HG03103 (cell line): ENCODE measurements around the gene CHN2.

ENCODE experiments used
- ATAC-seq: cut with Tn5 transposase; IDR thresholded peaks from one replicate; pipeline ENCODE4 v1.9.1; 2021; ENCODE audit warnings: low read depth; ENCODE audit not compliant: unreplicated experiment

Gene CHN2

DNA sequence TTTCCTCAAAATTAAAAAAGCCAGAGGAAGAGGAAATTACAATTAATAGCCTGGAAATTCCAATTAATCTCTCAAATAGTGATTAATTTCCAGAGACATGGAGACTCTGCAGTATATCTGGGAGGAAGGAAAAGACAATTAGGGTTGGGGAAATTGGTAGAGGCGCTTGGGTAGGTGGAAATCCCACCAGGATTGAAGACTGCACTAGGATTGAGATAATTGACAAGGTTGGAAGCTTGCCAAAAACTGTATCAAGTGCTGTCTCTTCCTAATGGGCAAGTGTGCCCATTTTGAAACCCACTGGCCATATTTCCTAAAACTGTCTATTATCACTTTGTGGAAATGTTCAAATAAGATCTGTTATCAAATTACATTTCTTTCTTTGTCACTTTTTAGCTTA lies 21.6 kb downstream of the CHN2 start:
- no peak for ATAC-seq

DNA sequence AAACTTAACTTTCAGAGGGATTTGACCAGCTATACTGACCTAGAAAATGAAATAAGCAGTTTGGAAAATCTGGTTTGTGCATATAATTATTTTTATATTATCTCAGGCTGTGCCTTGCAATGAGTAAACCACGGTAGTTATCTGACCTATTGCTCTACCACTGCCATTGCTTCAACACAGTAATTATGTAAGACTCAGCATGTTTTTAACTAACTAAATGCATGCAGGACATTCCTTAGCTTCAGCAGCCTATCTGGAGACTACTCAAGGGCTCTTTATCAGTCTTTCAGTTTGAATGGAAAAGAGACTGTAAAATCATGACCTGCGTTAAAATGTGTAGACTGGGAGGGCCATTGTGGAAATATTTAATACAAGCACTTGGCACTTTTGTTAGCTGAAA lies 22.5 kb downstream of the CHN2 start:
- no peak for ATAC-seq

- no peak for ATAC-seq
Measured at GRCh38 chr7:29224726-29225125, 30.2 kb downstream of the CHN2 start.

DNA sequence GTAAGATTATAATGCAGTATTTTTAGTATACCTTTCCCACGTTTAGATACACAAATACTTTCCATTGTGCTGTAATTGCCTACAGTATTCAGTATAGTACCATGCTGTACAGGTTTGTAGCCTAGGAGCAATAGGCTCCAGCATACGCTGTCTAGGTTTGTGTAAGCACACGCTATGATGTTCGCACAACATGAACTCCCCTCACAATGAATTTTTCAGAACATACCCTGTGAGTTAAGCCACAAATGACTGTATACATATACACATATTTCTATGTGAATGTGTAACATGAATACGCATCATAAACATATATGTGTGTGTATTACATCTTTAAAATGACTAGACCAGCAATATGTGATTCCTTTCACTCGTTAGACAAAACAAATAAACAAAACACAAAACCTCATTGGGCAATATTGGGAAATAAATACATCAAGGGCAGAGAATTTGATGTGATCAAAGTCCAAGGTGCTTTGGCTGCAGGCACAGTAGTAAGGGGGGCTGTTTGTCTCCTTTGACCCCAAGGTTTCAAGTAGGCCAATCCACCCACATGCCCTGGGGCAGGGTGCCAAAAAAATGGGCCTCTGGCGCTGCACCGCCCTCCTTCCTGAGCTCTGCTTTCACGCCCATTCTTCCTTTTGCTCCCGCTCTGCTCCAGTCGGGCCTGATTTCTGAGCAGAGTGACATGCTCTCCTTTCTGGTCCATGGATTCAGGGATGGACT lies 33.9 kb downstream of the CHN2 start:
- no peak for ATAC-seq

DNA sequence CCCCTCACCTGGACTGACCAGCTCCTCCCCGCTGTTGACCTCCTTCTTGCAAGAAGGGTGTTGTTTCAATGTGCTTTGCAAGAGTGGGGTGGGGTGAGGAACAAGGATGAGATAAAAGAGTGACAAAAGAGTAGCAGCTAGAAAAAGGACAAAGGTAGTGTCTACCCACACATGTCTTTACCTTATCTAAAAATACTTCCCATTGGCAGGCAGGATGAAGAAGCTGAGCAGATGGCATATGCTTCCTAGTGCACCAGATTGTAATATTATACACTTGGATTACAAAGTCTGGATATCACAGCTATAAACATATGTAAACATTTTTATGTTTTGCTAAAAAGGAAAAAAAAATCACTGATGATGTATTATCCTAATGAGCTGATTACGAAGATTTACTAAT lies 34.5 kb downstream of the CHN2 start:
- no peak for ATAC-seq

GRCh38 chr7:29229946-29230345 lies 35.4 kb downstream of the CHN2 start:
- no peak for ATAC-seq

- ATAC-seq, result no peak
Measured at GRCh38 chr7:29230871-29231345, 36.3 kb downstream of the CHN2 start.

DNA sequence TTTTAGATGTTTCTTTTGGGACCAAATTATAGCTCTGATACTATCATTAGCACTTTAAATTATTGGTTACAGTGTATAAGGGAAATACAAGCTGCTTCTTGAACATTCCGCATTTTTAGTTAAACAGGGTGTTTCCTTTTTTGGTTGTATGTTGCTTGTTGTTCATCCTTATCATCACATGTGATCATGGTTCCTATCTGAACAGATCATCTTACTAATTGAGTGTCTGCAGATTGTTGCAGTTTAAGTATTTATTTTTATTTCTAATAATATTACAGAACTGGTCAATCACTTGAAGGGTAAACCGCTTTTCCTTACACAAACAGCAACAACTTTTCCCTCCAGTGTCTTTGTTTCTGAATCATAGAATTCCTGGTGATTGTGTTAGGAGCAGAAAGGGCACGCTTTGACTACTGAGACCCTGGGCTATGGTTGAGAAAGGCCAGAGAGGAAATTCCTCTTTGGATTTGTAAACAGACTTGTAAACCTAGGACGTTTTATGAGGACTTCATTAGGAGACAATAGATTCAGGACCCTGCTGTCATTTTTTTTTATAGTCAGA lies 37.2 kb downstream of the CHN2 start:
- ATAC-seq, result no peak

DNA sequence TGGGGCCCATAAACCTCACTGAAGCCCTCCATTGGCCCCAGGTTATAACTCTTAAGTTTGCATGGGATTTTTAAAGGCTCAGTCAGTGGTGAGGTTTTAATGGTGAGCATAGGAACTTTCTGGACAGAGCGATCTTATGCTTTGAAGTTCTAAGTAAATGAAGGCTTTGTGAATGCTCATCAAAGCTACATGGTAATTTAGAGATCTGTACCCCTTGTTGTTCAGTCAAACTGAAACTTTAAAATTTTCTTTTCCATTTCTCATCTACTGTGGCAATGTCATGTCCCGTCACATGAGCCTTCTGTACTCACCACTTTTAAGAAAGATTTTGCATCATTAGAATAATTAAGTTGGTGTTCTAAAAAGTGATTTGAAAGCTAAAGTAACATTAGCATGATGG lies 39.9 kb downstream of the CHN2 start:
- no peak for ATAC-seq

DNA sequence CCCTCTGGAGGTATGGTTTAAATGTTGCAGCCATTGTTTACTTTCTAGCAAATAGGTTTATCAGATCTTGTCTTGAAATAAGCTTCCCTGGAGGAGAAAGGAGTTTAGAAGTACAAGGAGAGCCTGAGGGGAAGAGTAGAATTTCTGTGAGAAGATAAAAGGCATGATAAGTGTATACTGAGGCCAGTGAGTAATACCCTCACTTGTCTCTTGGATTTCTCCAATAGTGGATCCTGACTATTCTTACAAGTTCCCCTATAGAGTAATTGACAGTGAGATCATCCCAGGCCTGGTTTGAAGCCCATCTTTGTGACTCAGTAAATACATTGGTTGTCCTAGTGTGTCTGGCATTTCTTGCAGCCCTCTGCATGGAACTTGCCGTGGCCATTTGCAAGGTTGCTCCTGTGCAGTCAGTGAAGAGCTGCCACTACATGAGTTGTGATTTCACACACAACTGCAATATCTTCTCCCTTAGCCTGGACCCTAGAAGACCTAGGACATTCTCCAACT lies 41.6 kb downstream of the CHN2 start:
- ATAC-seq, result no peak

DNA sequence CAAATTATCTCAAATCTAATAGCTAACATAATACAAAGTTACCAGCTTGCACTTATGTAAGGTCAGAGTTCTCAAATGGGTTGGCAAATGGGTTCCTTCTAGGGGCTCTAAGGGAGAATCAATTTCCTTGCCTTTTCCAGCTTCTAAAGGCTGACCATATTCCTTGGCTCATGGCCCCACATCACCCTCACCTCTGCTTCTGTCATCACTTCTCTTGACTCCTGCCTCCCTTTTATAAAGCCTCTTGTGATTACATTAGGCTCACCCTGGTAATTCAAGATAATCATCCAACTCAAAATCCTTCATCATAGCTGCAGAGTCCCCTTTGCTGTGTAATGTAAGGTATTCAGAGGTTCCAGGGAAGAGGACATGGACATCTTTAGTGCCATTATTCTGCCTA lies 42.1 kb downstream of the CHN2 start:
- no peak for ATAC-seq

- no peak for ATAC-seq
Measured at GRCh38 chr7:29237489-29237888, 42.9 kb downstream of the CHN2 start.

- no peak for ATAC-seq
Measured at GRCh38 chr7:29239638-29240037, 45.1 kb downstream of the CHN2 start.

DNA sequence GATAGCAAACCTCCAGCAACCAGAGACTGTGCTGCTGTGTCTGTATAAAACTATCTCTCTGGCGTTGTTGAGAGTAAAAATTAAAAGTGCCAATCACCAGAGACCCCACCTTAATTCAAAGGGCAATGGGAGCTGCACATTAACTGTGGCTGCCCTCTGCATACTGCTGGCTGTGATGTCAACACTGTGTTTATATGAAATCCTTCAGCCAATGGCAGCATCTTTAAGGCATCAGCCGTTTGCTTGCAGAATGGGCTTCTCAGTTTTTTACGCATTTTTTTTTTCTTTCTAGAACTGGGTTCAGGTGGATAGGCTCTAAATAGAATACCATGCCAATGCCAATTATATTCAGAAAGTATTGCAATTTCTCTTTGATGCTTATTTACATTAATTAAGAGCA lies 47.7 kb downstream of the CHN2 start:
- ATAC-seq, result no peak

DNA sequence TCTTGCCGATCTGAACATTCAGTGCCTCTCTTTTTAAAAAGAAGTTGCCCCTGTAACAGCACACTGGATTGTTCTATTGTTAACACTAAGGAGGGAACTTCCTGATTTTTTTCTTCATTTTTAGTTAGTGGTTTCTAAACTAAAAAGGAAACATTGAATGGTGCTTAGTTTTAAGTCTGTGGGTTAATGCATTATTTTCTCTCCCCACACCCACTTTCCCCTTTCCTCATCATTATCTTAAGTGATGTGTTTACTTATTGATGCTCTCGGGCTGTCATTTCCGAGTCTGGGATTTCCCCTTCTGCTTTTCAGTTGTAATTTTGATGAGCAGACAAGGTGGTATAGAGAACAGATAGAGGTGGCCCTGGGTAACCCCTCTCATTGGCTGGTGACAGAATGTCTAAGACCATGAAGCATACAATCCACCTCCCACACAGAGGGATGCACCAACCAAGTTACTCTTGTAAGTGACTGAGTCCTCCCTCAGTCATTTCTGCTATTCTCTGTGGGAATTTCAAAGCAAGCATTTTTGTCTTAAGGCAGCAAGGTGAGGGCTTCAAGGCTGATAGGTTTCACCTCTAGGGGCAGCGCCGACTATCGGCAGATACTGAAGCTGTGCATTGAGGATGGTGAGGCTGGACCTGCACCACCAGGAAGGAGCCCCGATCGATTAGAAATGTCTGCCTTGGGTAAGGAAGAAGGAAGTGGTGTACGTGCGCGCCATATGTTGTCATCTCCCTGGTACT lies 49.5 kb downstream of the CHN2 start:
- ATAC-seq, result no peak

GRCh38 chr7:29247224-29247962 lies 52.8 kb downstream of the CHN2 start:
- ATAC-seq, result no peak

DNA sequence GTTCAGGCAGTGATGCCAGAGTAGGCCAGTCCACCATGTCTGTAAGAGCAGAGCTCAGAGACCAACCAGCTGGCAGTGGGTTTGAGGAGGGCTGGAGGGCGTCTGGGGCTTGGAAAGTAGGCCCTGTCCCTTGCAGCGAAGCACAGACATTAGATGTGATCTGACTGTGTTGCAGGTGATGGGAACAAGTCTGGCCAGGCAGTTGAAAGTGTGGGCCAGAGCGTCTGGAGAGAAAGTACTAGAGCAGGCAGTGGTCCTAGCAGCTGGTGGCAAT lies 53.3 kb downstream of the CHN2 start:
- no peak for ATAC-seq

DNA sequence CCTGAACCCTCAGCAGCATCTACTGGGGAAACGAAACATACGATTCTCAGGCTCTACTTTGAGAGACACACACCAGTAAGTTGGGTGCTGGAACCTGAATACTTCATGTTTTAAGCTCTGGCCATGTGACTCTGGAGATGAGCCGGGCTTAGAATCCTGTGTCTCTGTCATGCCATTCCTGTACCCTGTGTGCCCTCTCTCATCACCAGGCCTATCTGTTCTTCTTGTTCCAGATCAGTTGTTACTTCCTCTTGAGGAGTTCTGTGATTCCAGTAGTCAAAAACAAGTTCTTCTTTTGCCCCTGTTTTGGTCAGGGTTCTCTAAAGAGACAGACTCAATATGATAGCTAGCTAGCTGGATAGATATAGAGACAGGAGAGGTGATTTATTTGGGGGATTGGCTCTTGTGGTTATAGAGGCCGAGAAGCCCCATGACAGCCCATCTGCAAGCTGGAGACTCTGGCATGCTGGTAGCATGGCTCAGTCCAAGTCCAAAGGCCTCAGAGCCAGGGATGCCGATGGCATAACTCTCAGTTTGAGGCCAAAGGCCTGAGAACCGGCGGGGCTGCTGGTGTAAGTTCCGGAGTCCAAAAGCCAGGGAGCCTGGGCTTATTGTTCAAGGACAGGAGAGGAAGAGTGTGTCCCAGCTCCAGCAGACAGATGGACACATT lies 54.3 kb downstream of the CHN2 start:
- no peak for ATAC-seq

DNA sequence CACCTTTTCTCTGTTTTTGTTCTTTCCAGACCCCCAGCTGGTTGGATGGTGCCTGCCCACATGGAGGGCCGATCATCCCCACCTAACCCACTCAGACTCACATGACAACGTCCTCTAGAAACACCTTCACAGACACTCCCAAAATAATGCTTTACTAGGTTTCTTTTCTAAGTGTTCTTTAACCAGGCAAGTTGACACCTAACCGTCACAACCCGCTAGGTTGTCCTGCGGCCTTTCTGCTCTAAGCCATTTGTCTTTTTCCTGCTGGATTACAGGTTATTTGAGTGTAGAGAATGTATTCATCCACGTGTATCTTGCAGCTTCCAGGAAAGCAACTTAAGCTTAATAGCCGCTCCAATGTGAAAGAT lies 54.8 kb downstream of the CHN2 start:
- no peak for ATAC-seq

- no peak for ATAC-seq
Measured at GRCh38 chr7:29249860-29250259, 55.3 kb downstream of the CHN2 start.

DNA sequence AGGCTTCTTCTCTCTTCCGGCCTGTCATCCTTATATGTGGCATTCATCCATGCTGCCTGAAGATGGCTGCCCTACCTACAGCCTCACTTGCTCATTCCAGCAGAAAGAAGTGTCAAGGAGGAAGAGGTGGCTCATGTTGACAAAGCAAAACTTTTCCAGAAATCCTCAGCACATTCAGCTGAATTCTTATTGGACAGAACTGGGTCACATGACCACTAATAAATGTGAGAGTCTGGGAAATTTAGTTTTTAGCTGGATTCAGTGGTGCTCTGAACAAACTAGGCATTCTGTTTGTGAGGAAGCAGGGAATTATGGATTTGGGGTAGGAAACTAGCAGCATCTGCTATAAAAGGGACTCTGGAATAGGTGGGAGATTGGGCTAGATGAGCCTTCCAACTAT lies 58.6 kb downstream of the CHN2 start:
- ATAC-seq, result no peak
